Measurements from ENCODE around the gene ZNF689.

DNA sequence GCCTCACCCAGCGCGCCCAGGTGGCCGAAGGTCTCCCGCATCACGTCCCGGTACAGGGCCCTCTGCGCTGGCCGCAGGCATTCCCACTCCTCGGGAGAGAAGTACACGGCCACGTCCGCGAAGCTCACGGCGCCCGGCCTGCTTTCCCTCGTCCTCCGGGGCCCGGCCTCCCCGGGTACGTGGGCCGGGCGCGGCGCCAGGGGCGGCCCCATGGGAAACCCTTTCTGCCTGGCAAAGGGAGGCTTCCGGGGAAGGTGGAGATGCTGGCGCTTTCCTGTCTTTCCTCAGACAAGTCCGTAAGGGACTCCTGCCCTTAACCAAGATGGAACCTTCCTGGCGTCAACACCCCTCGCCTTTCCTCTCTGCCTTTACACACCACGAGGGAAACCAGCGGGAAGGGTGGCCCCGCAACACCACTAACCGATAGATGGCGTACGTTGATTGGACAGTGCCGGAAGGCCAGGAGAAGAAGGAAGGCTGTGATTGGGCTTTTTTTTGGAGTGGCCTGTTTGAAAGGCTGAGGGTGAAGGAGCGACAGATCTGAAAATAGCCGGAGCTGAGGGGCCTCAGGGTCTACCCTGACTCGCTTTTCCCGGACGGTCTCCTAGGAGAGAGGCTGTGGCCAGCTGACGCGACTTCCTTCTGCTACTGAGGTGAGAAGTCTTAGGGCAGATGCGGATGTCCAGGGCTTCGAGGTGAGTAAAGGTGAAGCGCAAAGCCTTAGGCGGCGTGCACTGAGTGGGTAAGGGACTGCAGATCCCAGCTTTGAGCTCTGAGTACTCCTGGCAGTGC, 24.6 kb downstream of the ZNF689 start, which contains the start of gene ZNF785:
- TF ChIP-seq, protein P1, sequence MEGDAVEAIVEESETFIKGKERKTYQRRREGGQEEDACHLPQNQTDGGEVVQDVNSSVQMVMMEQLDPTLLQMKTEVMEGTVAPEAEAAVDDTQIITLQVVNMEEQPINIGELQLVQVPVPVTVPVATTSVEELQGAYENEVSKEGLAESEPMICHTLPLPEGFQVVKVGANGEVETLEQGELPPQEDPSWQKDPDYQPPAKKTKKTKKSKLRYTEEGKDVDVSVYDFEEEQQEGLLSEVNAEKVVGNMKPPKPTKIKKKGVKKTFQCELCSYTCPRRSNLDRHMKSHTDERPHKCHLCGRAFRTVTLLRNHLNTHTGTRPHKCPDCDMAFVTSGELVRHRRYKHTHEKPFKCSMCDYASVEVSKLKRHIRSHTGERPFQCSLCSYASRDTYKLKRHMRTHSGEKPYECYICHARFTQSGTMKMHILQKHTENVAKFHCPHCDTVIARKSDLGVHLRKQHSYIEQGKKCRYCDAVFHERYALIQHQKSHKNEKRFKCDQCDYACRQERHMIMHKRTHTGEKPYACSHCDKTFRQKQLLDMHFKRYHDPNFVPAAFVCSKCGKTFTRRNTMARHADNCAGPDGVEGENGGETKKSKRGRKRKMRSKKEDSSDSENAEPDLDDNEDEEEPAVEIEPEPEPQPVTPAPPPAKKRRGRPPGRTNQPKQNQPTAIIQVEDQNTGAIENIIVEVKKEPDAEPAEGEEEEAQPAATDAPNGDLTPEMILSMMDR (IDR thresholded peaks at IDR 0.05): no peak
- no peak for TF ChIP-seq POLR2A (IDR thresholded peaks at IDR 0.05)

All from sigmoid colon (tissue), 3 donors.